LNCaP clone FGC (cell line): ENCODE results near the gene SYNPO2.
"Not testable (repeated sequence)": the region's sequence is repeated elsewhere in the genome, so short reads cannot be mapped to it uniquely, and the experiment has no call there.

ENCODE experiments used
- DNase-seq: peaks from one replicate; pipeline ENCODE4 v3.0.0-alpha.2; 2011; ENCODE audit warnings: low read depth
- H3K4me3 ChIP-seq: 2 replicates; pipeline ENCODE4 v1.5.1; 2011; ENCODE audit warnings: mild to moderate bottlenecking, low read depth, low read length, control low read depth
- CTCF ChIP-seq: IDR thresholded peaks from 2 replicates; pipeline ENCODE4 v1.5.1; 2012; ENCODE audit warnings: mild to moderate bottlenecking; ENCODE audit not compliant: control insufficient read depth, insufficient read depth; ENCODE audit errors: extremely low read depth

The SYNPO2 gene

GRCh38 chr4:119017636-119018035, 129.0 kb downstream of the SYNPO2 start:
- H3K4me3 ChIP-seq, result no peak overlapping the region
- TF ChIP-seq CTCF, result no peak
- DNase-seq, result no peak

- H3K4me3 ChIP-seq, result no peak overlapping the region
- TF ChIP-seq CTCF, result no peak
- no peak for DNase-seq
These were observed 131.5 kb downstream of the SYNPO2 start for GRCh38 chr4:119020158-119020557.

GRCh38 chr4:119022520-119022919, 133.9 kb downstream of the SYNPO2 start:
- not testable (repeated sequence) for H3K4me3 ChIP-seq, DNase-seq

GRCh38 chr4:119024102-119024501, 135.4 kb downstream of the SYNPO2 start:
- DNase-seq, result no peak
- no peak for TF ChIP-seq CTCF
- H3K4me3 ChIP-seq, result no peak overlapping the region

GRCh38 chr4:119025420-119025819, 136.8 kb downstream of the SYNPO2 start:
- peak overlapping the region; percentile 33 for H3K4me3 ChIP-seq
- DNase-seq, result no peak
- no peak for TF ChIP-seq CTCF

- TF ChIP-seq CTCF, result no peak
- no peak for DNase-seq
- H3K4me3 ChIP-seq, result no peak overlapping the region; the same call in 1 of the 2 replicates
These were observed 137.4 kb downstream of the SYNPO2 start for GRCh38 chr4:119025916-119026661.

GRCh38 chr4:119026662-119027444, 138.2 kb downstream of the SYNPO2 start:
- DNase-seq, result no peak
- no peak for TF ChIP-seq CTCF
- H3K4me3 ChIP-seq, result no peak overlapping the region
